Kidney (tissue), 14 donors: ENCODE data around the gene ADGRE1. TPM values are rescaled to one million over a fixed set of nuclear protein-coding genes. Genes with fewer than 3 reads are reported as not detected.

Experiments
- DNase-seq, 5 donors: peaks; one replicate each; pipeline ENCODE4 v3.0.0-alpha.2; 2013 to 2020
- FAIRE-seq: peaks from 2 replicates; lab custom pipeline; 2012; peaks lifted over from hg19 to GRCh38; lab: Jason Lieb, UNC
- H3K27ac ChIP-seq, 2 donors: one replicate each; pipeline ENCODE4 v1.7.0; 2013; ENCODE audit warnings: low read depth in 2 of 2, low read length in 2 of 2, inconsistent platforms in 1 of 2
- H3K27me3 ChIP-seq: one replicate; pipeline ENCODE4 v1.7.1; 2013; ENCODE audit warnings: low read length, inconsistent platforms; ENCODE audit not compliant: control insufficient read depth, insufficient read depth
- H3K36me3 ChIP-seq, 3 donors: one replicate each; pipeline versions ENCODE4 v1.7.0 to v1.7.1; 2013; ENCODE audit warnings: low read length in 3 of 3, control low read depth in 1 of 3, inconsistent platforms in 1 of 3; ENCODE audit not compliant: insufficient read depth in 3 of 3, control insufficient read depth in 2 of 3
- H3K4me1 ChIP-seq, 3 donors: one replicate each; pipeline versions ENCODE4 v1.7.0 to v1.7.1; 2013; ENCODE audit warnings: low read length in 3 of 3, inconsistent platforms in 1 of 3, low read depth in 1 of 3; ENCODE audit not compliant: control insufficient read depth in 2 of 3, insufficient read depth in 2 of 3
- H3K4me3 ChIP-seq, 3 donors: one replicate each; pipeline versions ENCODE4 v1.7.0 to v1.8.1; 2013; ENCODE audit warnings: low read length in 3 of 3, control low read depth in 1 of 3, inconsistent platforms in 1 of 3
- H3K9ac ChIP-seq, 3 donors: one replicate each; pipeline versions ENCODE4 v1.7.0 to v1.7.1; 2013; ENCODE audit warnings: low read length in 3 of 3, control low read depth in 1 of 3, inconsistent platforms in 1 of 3
- H3K9me3 ChIP-seq, 3 donors: one replicate each; pipeline versions ENCODE4 v1.7.0 to v1.7.1; 2013; ENCODE audit warnings: low read length in 3 of 3, control low read depth in 1 of 3, inconsistent platforms in 1 of 3; ENCODE audit not compliant: control insufficient read depth in 2 of 3, insufficient read depth in 1 of 3
- intact Hi-C: fragments of 100-400 bp; cut with DNase I; formaldehyde crosslinking; loops from one replicate; pipeline ENCODE4 v1.11.1; 2022
- polyA plus RNA-seq: library from polyadenylated mRNA; stranded (reverse); fragments of 350-450 nt; fragmentation: Illumina TruSeq; extraction: RNeasy Lipid Tissue Mini Kit (QIAGEN cat#74804); gene quantifications from one replicate; pipeline ENCODE4 v1.2.3, GENCODE V29; 2014; ENCODE audit warnings: low read depth, low replicate concordance; ENCODE audit not compliant: insufficient read depth
- total RNA-seq: library from RNA; stranded (reverse); fragmentation: NEBNext Ultra II Directional; extraction: Animal tissue kit (Norgen Biotek cat#: 25700); gene quantifications from one replicate; pipeline ENCODE4 v1.2.1, GENCODE V29; 2021
- TF ChIP-seq, protein P1 (sequence below): IDR thresholded peaks from 3 replicates; pipeline ENCODE4 v1.5.1; 2012; ENCODE audit warnings: mild to moderate bottlenecking, moderate library complexity, borderline replicate concordance; ENCODE audit not compliant: insufficient read depth; ENCODE audit errors: extremely low read depth
- donor health status: control.
- donor health status: control.
- donor health status: control.
- donor health status: control.
- donor health status: control.
- donor health status: DM: yes; HTN: yes; CAD: no.
- donor health status: Normal renal cell carcinoma (clear cell type).

Gene ADGRE1
- total and polyA plus RNA-seq, 2 donors from 2014 or later: 0.19 to 1.3 TPM

DNA sequence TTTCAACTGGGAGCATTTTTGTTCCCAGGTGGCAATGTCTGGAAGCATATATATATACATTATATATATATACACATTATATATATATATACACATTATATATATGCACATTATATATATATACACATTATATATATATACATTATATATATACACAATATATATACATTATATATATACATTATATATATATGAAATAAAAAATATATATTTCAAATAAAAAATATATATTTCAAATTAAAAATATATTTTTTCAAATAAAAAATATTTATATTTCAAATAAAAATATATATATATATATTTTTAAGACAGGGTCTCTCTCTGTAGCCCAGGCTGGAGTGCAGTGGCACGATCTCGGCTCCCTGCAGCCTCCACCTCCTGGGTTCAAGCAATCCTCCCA lies 61.5 kb downstream of the ADGRE1 start:
- H3K4me1 ChIP-seq: no peaks in the 10 kb centered on the region
- H3K9ac ChIP-seq: no peak overlapping the region
- intact Hi-C loops: no loop called here
- no peaks in the 10 kb centered on the region for H3K9me3 ChIP-seq
- no peak for FAIRE-seq
- H3K27me3 ChIP-seq: no peaks in the 10 kb centered on the region
- H3K27ac ChIP-seq: no peak overlapping the region
- H3K4me3 ChIP-seq: no peak overlapping the region
- H3K36me3 ChIP-seq: no peaks in the 10 kb centered on the region
- TF ChIP-seq, protein P1, sequence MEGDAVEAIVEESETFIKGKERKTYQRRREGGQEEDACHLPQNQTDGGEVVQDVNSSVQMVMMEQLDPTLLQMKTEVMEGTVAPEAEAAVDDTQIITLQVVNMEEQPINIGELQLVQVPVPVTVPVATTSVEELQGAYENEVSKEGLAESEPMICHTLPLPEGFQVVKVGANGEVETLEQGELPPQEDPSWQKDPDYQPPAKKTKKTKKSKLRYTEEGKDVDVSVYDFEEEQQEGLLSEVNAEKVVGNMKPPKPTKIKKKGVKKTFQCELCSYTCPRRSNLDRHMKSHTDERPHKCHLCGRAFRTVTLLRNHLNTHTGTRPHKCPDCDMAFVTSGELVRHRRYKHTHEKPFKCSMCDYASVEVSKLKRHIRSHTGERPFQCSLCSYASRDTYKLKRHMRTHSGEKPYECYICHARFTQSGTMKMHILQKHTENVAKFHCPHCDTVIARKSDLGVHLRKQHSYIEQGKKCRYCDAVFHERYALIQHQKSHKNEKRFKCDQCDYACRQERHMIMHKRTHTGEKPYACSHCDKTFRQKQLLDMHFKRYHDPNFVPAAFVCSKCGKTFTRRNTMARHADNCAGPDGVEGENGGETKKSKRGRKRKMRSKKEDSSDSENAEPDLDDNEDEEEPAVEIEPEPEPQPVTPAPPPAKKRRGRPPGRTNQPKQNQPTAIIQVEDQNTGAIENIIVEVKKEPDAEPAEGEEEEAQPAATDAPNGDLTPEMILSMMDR: no peak
- DNase-seq: no peak

DNA sequence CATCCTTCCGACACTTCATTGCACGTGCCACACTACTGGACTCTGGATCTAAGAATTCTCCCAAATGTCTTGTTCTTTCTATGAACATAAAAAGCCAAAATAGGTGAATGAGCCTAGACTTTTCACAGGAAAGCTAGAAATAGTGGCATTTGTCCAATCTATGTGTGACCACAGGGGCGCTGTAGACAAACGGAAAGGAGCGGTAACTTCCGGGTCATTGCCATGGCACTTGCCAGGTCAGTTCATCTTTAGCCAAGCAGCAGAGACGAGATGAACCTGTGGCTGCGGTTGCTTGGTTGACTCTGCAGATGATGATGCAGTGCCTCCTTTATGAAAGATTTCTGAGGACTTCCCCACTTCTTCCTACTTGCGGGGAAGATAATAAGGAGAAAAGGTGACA lies 65.6 kb downstream of the ADGRE1 start:
- no peak overlapping the region for H3K27ac ChIP-seq
- no peaks in the 10 kb centered on the region for H3K4me1 ChIP-seq
- DNase-seq (no peak), FAIRE-seq (no peak)
- H3K27me3 ChIP-seq: no peaks in the 10 kb centered on the region
- TF ChIP-seq, protein P1: no peak
- peaks cover 0 to 6% (median 3%) of the 10 kb centered on the region in 3 donors for H3K9me3 ChIP-seq
- intact Hi-C loops: no loop called here
- no peak overlapping the region for H3K4me3 ChIP-seq
- H3K36me3 ChIP-seq: no peaks in the 10 kb centered on the region
- no peak overlapping the region for H3K9ac ChIP-seq

DNA sequence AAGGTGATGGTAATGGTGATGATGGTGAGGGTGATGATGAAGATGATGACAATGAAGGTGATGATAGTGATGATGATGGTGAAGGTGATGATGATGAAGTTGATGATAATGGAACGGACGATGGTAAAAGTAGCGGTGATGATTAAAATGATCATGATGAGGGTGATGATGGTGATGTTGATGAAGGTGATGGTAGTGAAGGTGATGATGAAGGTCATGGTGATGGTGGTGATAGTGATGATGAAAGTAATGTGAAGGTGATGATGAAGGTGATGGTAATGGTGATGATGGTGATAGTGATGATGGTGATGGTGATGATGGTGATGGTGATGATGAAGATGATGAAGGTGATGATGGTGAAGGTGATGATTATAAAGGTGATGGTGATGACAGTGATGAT lies 67.7 kb downstream of the ADGRE1 start:
- no peak overlapping the region for H3K9ac ChIP-seq
- no peak overlapping the region for H3K27ac ChIP-seq
- H3K9me3 ChIP-seq: peaks cover 0 to 6% (median 3%) of the 10 kb centered on the region in 3 donors
- no peaks in the 10 kb centered on the region for H3K4me1 ChIP-seq
- no peak for FAIRE-seq
- H3K4me3 ChIP-seq: no peak overlapping the region
- no peaks in the 10 kb centered on the region for H3K27me3 ChIP-seq
- TF ChIP-seq, protein P1: no peak
- intact Hi-C loops: no loop called here
- no peaks in the 10 kb centered on the region for H3K36me3 ChIP-seq
- no peak for DNase-seq

DNA sequence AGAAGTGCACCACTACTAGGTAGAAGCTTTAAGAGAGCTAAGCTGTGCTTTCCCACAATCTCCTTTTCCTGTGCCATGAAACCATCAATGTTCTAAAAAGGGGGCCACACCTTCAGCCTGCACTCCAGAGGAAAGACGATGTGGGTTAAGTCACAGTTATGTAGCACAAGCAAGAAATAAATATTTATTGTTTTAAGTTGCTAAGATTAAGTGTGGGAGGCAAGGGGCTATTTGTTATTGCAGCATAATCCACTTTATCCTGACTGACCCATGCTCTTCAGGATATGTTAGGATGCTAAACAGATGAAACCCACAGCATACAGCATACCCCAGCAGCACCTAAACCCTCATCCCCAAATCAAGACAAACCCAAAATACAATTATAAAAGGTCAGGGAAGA lies 69.2 kb downstream of the ADGRE1 start:
- Histone ChIP-seq H3K27me3 (no peaks in the 10 kb centered on the region), H3K36me3 (no peaks in the 10 kb centered on the region), H3K4me1 (no peaks in the 10 kb centered on the region), H3K4me3 (no peak overlapping the region), H3K9me3 (peaks cover 0 to 6% (median 3%) of the 10 kb centered on the region in 3 donors), H3K9ac (no peak overlapping the region), H3K27ac (no peak overlapping the region)
- intact Hi-C loops: no loop called here
- FAIRE-seq (no peak), DNase-seq (no peak)
- TF ChIP-seq, protein P1: no peak
